ENCODE data around the gene TXNRD2.

GRCh38 chr22:19843107-19843856 lies 98.3 kb downstream of the TXNRD2 start:
- TF ChIP-seq CTCF (IDR thresholded peaks at IDR 0.05) (no peak), POLR2AphosphoS5 (IDR thresholded peaks at IDR 0.05) (no peak)
